ENCODE measurements around the gene KIT.
A peak's percentile ranks its signal among the peaks of the same experiment; 100 is the strongest.
"Not testable (repeated sequence)": the region's sequence is repeated elsewhere in the genome, so short reads cannot be mapped to it uniquely, and the experiment has no call there.

The KIT gene

DNA sequence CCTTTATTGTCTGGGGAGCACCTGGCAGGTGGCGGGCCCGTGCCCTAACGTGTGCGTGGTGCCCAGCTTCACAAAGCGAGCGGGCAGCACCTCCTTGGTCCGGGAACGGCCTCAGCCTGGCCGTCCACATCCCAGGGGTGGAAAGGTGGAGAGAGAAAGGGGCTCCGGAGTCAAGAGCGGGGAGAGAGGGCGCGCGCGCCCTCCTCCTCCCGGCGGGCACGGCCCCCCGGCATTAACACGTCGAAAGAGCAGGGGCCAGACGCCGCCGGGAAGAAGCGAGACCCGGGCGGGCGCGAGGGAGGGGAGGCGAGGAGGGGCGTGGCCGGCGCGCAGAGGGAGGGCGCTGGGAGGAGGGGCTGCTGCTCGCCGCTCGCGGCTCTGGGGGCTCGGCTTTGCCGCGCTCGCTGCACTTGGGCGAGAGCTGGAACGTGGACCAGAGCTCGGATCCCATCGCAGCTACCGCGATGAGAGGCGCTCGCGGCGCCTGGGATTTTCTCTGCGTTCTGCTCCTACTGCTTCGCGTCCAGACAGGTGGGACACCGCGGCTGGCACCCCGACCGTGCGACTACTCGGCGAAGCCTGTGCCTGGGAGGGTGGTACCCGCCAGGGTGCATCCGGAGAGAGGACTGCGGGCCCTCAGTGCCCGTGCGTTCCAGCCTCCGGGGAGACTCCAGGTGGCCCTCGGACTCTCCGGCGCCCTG is at the start of gene KIT:
Gene KIT (plus strand): TSS at position 407 of the 701 bp plus-strand sequence. CDS start 58 bp downstream, at position 465.
- peak; percentile 89 for DNase-seq (ENCODE audit: low spot score)

DNA sequence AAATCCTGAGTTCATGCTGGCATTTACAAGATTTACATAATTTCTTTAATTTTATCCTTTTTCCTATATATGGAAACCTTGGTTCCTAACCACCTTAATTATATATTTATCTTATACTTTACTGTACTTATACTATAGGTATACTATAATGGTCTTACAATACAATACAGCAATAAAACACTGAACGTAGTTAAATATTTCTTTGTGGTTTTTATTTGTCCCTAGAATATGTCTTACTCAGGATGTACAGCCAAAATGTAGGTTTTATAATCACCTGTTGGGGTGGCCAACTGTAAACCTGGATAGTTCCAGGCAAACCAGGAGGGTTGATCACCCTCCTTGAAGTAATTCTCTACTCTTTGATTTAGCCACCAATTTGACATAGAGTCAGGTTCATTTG is 48.4 kb upstream of the KIT start:
- DNase-seq (ENCODE audit: low spot score) = no peak

DNA sequence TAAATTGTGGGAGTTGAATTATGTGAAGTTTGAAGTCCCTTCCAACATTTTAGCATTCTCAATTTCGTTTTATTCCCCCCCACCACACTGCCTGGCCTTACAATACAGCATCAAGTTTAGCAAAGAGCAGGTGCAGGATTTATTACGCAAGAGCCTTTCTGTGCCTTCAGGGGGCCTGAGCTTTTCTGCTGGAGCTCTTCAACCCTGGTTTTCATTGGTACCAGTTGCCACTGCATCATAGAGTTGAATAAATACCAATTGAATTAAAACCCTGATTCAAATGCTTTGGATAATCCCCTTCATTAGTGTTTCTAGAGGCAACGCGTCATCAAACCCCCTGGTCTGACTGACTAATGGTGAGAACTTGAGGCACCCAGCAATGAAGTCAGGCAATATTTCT is 43.6 kb upstream of the KIT start:
- no peak for DNase-seq (ENCODE audit: low spot score)

DNA sequence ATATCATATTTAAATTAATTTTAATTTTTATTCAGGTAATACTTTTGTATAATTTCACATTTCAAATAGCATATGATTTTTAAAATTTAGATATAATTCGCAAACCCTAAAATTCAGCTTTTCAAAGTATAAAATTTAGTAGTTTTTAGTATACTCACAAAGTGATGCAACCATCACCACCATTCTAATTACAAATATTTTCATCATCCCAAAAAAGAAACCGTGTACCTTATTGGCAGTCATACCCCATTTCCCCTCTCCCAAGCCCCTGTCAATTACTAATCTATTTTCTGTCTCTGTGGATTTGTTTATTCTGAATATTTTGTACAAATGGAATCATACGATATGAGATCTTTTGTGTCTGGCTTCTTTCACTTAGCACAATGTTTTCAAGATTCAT is 37.0 kb upstream of the KIT start:
- no peak for DNase-seq (ENCODE audit: low spot score)

DNA sequence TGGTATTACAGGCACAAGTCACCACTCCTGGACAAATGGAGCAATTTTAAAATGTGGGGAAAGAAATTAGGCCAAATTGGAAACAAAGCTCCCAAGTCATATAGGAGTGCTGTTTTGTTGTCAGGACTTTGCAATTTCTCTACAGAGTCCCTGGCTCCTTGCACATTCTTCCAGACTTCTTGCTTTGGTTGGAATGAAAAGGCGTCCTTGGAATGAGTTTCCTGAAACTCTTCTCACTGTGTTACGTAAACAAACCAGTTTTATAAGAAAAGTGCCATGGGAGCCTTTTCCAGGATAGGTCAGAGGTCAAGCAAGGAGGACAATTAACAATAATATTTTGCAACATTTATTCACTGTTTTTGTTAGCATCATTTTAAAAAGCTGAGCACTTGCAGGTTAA is 32.4 kb upstream of the KIT start:
- no peak for DNase-seq (ENCODE audit: low spot score)

DNA sequence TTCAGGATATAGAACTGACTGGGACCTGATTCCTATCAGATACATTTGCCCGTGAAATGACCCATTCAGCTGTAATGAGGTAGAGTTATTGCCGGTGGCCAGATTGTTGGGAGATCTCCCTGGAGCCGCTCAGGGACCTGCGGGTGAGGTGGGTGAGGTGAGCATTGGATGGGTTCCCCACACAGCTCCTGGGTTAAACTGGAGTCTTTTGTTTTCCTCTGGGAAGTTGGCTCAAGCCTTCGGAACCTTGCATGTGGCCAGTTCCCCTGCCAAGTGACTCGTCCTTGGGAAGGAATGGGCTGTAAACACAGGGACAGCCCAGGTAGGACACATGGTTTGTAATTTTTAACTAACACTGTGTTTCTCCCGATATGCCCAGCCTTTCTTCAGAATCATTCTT is 31.6 kb upstream of the KIT start:
- DNase-seq (ENCODE audit: low spot score) = no peak

DNA sequence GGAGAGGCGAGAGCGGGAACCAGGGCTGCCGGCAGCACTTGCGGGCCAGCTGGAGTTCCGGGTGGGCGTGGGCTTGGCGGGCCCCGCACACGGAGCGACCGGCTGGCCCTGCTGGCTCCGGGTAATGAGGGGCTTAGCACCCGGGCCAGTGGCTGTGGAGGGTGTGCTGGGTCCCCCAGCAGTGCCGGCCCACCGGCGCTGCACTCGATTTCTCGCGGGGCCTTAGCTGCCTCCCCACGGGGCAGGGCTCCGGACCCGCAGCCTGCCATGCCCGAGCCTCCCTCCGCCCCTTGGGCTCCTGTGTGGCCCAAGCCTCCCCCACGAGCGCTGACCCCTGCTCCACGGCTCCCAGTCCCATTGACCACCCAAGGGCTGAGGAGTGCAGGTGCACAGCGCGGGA is 25.2 kb upstream of the KIT start:
- DNase-seq (ENCODE audit: low spot score) = no peak

DNA sequence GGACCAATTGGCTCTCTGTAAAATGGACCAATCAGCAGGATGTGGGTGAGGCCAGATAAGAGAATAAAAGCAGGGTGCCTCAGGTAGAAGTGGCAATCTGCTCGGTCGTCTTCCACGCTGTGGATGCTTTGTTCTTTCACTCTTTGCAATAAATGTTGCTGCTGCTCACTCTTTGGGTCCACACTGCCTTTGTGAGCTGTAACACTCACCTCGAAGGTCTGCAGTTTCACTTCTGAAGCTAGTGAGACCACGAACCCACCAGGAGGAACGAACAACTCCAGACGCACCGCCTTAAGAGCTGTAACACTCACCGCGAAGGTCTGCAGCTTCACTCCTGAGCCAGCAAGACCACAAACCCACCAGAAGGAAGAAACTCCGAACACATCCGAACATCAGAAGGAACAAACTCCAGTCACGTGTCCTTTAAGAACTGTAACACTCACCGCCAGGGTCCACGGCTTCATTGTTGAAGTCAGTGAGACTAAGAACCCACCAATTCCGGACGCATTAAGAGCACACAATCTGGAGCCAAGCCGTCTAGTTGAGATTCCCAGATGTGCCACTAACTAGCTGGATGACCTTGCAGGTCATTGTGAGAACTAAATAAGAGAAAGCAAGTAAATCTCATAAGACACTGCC is 24.5 kb upstream of the KIT start:
- DNase-seq (ENCODE audit: low spot score) = not testable (repeated sequence)

DNA sequence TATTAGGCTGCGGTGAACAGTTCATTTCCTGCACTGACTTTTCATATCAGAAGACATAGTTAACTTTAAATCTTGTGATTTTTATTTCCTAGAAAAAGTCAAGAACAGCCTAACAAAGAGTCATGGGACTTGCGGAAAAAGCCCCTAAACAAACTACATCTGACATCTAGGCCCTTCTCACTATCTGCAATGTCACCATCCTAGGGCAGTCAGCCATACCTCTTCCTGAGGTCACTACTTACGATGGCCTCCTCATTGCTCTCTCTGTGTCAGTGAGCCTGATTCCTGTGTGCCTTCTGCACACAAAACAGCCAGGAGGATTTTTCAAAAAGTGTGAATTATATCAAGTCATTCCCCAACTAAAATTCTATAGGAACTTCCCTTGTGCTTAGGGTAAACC is 22.4 kb upstream of the KIT start:
- DNase-seq (ENCODE audit: low spot score) = no peak

DNA sequence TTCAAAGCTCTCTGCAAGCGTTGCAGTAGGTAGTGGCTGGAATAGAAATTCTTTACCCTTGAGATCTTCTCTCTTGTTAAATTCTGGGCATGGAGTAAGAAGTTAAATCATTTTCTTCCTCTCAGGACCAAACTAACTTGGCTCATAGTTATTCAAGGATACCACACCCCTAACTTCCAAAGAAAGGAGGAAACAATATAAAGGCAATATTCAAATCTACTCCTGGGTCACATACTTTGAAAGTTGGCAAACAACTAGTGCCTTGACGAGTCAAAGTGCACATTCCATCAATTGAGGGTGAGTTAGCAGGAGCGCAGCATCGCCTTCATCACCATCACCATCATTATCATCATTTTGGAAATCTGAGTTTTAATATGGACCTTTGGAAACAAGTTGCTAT is 20.4 kb upstream of the KIT start:
- DNase-seq (ENCODE audit: low spot score) = no peak

DNA sequence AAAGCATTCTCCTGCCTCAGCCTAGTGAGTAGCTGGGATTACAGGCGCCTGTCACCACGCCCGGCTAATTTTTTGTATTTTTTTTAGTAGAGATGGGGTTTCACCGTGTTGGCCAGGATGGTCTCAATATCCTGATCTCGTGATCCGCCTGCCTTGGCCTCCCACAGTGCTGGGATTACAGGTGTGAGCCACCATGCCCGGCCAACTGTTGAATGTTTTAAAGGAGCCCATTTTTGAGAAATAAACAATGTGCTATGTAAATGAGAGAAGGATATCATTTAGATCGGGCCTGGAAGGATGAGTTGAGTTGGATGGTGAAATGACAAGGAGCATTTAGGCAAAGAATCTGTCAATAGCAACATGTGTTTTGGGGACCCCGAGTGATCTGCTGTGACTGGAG is 16.7 kb upstream of the KIT start:
- DNase-seq (ENCODE audit: low spot score) = not testable (repeated sequence)

DNA sequence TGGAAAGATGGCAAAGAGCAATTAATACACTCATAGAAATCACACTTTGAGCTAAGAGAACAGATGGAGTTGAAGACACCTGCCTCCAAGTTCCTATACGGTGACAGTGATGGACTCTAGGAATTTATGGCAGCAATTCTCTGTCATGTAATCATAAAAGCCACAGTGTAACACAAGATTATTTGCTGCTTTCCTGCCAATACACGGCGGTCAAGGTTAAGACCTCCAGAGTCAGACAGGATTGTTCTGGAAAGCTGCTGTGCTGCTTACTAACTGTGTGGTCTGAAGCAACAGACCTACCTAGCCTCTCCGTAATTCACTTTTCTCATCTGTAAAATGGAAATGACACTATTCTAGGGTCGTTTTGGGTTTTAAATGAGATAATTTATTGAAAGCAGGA is 14.6 kb upstream of the KIT start:
- no peak for DNase-seq (ENCODE audit: low spot score)

DNA sequence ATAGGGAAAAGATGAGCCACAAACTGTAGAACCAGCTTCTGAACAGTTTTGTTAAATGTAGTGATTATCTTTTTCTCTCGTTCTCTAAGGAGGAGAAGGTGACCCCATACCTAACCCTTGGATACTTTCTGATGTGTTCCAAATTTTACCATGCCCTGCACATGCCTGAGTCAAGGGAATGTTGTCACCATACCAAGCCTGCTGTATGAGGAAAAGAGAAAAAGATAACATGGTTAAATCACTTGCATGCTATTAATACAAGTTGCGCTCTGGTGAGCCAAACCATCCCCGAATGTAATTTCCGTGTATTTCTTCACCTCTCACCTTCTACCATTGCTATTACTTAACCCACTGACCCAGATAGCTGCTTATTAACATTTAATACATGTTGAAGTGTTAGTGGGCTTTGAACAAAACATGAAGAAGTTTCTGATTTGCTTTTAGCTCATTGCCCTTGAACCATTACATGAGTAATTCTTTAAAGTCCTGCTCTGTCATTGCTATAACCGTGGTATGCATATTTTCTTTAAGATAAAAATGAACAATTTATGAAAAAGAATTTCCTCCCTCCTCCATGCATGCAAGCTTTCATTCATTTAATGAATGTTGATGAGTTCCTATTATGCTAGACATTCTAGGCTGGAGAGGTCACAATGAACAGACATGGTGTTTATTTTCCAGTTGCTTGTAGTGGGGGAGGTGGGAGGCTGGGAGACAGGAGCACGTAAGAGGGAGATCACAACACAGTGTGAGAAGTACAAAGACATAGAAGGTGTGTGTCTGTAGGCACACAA is 13.6 kb upstream of the KIT start:
- no peak for DNase-seq (ENCODE audit: low spot score)

DNA sequence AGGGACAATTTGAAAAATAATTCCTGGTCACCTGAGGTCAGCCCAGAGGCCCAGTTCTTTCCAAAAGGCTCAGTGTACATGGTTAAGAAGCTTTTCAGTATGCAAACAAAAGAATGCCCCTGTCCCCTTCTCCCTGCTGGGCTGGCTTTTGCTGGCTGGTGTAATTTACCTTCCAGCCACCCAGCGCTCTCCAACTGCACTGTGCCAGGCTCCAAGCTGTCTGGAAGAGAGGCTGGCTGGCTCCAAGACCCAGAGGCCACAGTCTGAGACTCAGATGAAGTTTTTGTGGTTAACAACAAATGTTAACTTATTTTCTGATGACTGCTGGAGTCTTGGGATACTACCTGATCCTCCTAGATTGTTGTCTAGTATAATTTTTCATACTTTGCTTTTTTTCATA is 11.9 kb upstream of the KIT start:
- DNase-seq (ENCODE audit: low spot score) = no peak

DNA sequence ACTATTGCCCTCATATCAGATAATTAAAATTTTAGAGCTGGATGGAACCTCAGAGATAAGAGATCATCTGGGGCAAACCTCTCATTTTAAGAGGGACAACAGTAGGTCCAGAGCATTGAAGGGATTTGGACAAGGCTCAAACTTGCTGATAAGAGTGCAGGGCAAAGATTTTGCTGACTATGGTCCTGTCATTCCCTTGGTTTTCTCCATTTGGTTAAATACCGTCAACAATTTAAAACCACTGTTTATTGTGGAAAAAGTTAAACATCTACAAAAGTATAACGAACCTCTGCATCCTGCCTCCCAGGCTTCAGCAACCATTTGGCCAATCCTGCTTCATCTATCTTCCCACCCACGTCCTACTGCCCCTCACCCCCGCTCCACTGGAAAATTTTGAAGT is 10.7 kb upstream of the KIT start:
- no peak for DNase-seq (ENCODE audit: low spot score)

DNA sequence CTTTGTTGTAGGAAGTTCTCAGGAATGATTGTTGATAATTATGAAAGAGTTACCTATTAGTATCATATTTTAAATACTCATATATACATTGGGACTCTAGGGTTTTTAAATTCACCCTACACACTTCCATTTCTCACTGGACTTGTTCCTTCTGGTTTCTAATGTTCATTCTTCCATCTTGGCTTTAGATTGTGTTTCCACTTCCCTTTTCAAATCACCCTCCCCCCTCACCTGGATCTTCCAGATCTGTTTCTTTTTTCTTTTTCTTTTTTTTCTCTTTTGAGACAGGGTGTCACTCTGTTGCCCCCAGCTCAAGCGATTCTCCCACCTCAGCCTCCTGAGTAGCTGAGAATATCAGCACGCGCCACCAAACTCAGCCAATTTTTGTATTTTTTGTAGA is 6.7 kb upstream of the KIT start:
- no peak for DNase-seq (ENCODE audit: low spot score)

DNA sequence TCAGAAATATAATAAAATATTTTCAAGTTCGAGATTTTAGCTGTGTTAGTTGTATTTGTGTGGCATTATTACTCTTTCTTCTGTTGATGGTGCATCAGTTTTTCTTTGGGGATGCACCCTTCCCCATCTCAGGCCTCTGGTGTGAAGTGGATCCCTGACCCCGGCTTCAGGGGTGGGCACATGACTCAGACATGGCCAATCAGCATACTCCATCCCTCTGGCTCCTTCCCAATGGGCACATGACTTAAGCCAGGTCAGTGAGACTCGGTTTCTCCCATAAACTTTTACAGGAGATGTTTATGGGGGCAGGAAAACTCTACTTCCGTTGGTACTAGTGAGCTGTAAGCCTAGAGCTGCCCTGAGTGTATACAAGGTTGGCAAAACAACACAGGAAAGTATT is 3.0 kb upstream of the KIT start:
- no peak for DNase-seq (ENCODE audit: low spot score)

DNA sequence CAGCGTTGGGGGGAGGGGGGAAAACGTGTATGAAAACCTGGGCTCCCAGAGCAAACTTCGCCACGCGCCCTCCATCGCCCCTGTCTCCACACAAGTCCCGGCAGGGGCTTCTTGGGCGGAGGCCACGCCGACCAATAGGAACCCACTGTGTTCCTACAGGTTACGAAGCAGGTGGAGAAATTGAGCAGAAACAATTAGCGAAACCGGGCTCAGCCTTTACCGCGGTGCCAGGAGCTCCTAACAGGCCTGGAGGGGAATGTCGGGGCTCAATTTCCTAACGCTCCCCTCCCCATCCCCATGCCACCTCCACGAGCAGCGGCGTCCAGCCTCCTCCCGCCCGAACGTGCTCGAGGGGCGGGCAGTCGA is 589 bp upstream of the KIT start:
- no peak for DNase-seq (ENCODE audit: low spot score)

DNA sequence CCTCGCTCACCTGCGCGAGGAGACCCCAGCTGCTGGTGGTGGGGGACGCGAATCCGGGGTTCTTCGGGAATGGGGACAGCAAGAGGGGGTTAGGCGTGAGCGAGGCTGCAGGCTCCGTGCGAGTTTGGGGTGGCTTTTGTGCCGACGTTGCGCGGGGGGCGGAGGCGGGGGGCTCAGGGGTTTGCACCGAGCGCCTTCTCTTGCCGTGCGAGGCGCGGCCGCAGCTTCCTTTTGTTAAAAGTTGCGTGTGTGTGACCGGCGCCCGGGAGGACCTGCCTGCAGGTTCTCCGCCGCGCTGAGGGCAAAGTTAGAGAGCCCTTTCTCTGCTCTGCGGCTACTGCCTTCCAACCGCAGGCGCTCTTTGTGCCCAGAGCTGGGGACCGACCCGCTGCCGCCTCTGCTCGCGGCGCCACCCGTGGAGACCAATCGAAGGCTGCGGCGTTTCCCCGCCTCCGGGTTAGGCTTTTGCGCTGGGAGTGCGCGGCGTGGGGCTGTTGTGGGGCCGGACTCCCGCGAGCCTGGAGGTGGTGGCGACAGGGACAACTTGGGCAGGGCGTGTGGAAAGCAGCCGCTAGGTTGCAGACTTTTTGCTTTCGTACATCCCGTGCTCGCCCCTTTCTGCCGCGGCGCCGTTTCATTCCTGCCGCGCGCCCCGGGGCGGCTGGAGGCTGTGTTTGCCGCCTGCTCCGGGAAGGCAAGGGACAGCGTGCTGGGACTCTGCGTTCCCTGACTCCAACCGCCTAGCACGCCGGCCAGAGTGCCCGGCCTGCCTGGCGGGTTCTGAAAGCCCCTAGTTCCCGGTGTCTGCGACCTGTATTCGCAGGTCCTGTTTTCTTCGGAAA is 716 bp downstream of the KIT start:
- DNase-seq (ENCODE audit: low spot score) = peak; percentile 81

DNA sequence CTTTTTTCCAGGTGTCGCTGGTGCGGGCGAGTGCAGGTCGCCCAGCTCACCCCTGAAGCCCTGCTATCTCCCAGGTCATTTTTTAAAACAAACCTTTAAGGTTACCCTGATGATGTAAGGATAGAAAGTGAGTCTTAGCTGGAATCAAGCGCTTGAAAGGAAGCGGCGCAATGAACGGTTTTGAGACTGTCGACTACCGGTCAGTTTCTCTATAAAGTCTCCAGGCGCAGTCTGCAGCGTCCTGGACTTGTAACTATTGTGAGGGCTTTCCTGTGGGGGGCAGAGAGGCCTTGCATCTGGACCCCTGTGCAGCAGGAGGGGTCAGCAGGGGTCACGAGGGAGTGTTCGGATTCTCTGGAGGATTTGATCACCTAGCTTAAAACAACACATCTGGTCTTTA is 1.6 kb downstream of the KIT start:
- DNase-seq (ENCODE audit: low spot score) = no peak

DNA sequence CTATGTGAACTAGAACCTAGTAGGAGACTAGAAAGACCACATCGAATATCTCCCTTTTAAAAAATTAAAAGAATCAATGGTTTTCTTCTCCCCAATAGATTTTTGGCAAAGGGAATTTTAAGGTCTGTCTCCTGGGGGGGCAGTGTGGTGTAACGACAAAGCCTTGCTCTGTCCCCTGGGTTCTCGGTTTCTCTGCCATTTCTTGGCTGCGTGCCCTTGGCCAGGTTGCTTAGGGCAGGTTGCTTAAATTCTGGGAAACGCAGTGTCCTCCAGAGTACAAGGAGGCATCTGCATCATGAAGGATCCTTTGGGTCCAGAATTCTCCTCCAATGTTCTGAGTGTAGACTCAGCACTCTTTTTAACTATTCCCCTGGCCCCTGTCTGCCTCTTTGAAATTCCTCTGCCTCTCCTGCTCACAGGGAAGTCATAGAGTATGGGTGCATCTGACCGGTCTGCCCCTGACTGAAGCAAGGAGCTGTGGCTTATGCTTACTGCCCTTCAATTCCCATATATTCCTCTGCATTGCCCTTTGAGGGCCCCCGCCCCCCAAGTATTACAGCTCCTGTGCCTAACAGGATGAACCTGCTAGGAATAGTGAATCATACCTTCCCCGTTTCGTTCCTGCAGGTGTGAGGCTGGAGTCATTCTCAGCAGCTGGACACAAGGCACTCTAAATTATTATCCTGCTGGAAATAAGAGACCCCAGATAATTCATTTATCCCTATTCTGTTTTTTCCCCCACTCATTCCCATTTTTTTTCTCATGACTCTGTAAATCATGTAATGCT is 2.2 kb downstream of the KIT start:
- DNase-seq (ENCODE audit: low spot score) = no peak

DNA sequence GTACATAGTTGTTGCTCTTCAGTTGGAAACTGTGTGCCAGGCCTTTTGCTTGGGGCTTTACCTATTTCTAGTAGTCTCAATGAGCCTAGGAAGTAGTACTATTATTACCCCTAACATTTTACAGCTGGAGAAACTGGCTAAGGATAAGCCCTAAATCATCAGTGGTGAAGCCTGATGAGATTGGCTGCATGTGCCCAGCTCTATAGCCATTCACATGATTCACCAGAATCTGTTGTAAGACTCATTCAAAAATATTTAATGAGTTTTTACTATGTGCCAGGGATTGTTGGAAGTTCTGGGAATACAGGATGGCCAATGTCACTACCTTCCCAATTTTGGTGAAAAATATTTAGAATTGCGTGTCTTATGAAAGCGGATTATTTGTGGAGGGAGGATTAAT is 2.8 kb downstream of the KIT start:
- DNase-seq (ENCODE audit: low spot score) = no peak
